Astrocyte (in vitro differentiated cells and primary cell): ENCODE results near the gene BTBD8. TPM values are rescaled to one million over a fixed set of nuclear protein-coding genes. Genes with fewer than 3 reads are reported as not detected.

Source experiments
- DNase-seq: peaks from one replicate; pipeline ENCODE4 v3.0.0-alpha.2; 2010; ENCODE audit warnings: low read depth
- FAIRE-seq: peaks from 2 replicates; lab custom pipeline; 2011; peaks lifted over from hg19 to GRCh38; lab: Jason Lieb, UNC
- H2AFZ ChIP-seq: 2 replicates; pipeline ENCODE4 v1.6.0; 2012; ENCODE audit warnings: low read depth, low read length, inconsistent platforms
- H3K27ac ChIP-seq: 2 replicates; pipeline ENCODE4 v1.5.1; 2011; ENCODE audit warnings: low read depth, low read length, inconsistent platforms
- H3K27me3 ChIP-seq: 2 replicates; pipeline ENCODE4 v1.6.0; 2011; ENCODE audit warnings: low read length, inconsistent platforms; ENCODE audit not compliant: insufficient read depth
- H3K36me3 ChIP-seq: 2 replicates; pipeline ENCODE4 v1.5.1; 2011; ENCODE audit warnings: low read length, inconsistent platforms; ENCODE audit not compliant: insufficient read depth
- H3K4me1 ChIP-seq: 2 replicates; pipeline ENCODE4 v1.5.1; 2011; ENCODE audit warnings: low read length, inconsistent platforms; ENCODE audit not compliant: insufficient read depth
- H3K4me2 ChIP-seq: 2 replicates; pipeline ENCODE4 v1.6.0; 2012; ENCODE audit warnings: low read length, inconsistent platforms
- H3K4me3 ChIP-seq: 2 replicates; pipeline ENCODE4 v1.5.1; 2011; ENCODE audit warnings: low read depth, mild to moderate bottlenecking, low read length, inconsistent platforms; ENCODE audit not compliant: insufficient read depth
- H3K79me2 ChIP-seq: 2 replicates; pipeline ENCODE4 v1.6.0; 2012; ENCODE audit warnings: mild to moderate bottlenecking, low read length, inconsistent platforms; ENCODE audit not compliant: insufficient read depth
- H3K9ac ChIP-seq: 2 replicates; pipeline ENCODE4 v1.6.0; 2012; ENCODE audit warnings: mild to moderate bottlenecking, low read length, inconsistent platforms
- H3K9me3 ChIP-seq: 2 replicates; pipeline ENCODE4 v1.5.1; 2012; ENCODE audit warnings: low read depth, mild to moderate bottlenecking, low read length, inconsistent platforms; ENCODE audit not compliant: insufficient read depth
- H4K20me1 ChIP-seq: 2 replicates; pipeline ENCODE4 v1.6.0; 2012; ENCODE audit warnings: low read length, inconsistent platforms; ENCODE audit not compliant: insufficient read depth
- H3K27ac Mint-ChIP-seq: one replicate; pipeline ENCODE4 v1.8.0; 2021; ENCODE audit warnings: mild to moderate bottlenecking, mixed read lengths; ENCODE audit not compliant: unreplicated experiment
- H3K27me3 Mint-ChIP-seq: one replicate; pipeline ENCODE4 v1.8.0; 2021; ENCODE audit warnings: low read depth, mixed read lengths; ENCODE audit not compliant: unreplicated experiment
- H3K36me3 Mint-ChIP-seq: one replicate; pipeline ENCODE4 v1.8.0; 2021; ENCODE audit warnings: low read depth, mixed read lengths; ENCODE audit not compliant: unreplicated experiment
- H3K4me1 Mint-ChIP-seq: one replicate; pipeline ENCODE4 v1.8.0; 2021; ENCODE audit warnings: low read depth, mixed read lengths; ENCODE audit not compliant: unreplicated experiment
- H3K4me3 Mint-ChIP-seq: one replicate; pipeline ENCODE4 v1.8.0; 2021; ENCODE audit warnings: mild to moderate bottlenecking, moderate library complexity, mixed read lengths; ENCODE audit not compliant: unreplicated experiment
- H3K9me3 Mint-ChIP-seq: one replicate; pipeline ENCODE4 v1.8.0; 2021; ENCODE audit warnings: mild to moderate bottlenecking, mixed read lengths; ENCODE audit not compliant: unreplicated experiment
- EZH2 ChIP-seq: IDR thresholded peaks from 2 replicates; pipeline ENCODE4 v1.6.1; 2012; ENCODE audit warnings: mild to moderate bottlenecking, low read length, inconsistent platforms; ENCODE audit not compliant: insufficient read depth
- total RNA-seq: library from RNA; stranded (reverse); gene quantifications from 2 replicates; pipeline ENCODE4 v1.2.1, GENCODE V29; 2021
- TF ChIP-seq, protein P1 (sequence below): IDR thresholded peaks from 2 replicates; pipeline ENCODE4 v1.5.1; 2011; ENCODE audit warnings: low read depth, mild to moderate bottlenecking, inconsistent platforms, low read length, moderate library complexity; ENCODE audit not compliant: insufficient read depth

The BTBD8 gene
- total RNA-seq, 1 donor from 2014 or later = 1.8 TPM

DNA sequence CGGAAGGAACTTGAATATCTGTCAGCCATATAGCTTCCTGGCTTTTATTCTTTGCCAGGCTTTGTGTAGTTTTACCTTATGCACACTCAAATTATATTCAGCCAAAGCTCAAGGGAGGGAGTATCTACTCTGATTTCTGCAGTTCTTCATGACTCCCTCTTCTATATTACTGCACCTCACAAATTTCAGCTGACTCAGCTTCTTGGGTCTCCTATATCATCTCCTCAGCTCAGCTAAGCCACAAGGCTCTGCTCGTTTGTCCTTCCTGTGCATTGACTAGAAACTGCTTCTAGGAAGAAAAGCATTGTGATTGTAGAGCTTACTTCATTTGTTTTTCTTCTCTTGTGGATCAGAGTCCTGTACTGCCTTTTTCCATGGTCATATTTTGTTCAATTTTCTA is 37.4 kb downstream of the BTBD8 start:
- TF ChIP-seq, protein P1, sequence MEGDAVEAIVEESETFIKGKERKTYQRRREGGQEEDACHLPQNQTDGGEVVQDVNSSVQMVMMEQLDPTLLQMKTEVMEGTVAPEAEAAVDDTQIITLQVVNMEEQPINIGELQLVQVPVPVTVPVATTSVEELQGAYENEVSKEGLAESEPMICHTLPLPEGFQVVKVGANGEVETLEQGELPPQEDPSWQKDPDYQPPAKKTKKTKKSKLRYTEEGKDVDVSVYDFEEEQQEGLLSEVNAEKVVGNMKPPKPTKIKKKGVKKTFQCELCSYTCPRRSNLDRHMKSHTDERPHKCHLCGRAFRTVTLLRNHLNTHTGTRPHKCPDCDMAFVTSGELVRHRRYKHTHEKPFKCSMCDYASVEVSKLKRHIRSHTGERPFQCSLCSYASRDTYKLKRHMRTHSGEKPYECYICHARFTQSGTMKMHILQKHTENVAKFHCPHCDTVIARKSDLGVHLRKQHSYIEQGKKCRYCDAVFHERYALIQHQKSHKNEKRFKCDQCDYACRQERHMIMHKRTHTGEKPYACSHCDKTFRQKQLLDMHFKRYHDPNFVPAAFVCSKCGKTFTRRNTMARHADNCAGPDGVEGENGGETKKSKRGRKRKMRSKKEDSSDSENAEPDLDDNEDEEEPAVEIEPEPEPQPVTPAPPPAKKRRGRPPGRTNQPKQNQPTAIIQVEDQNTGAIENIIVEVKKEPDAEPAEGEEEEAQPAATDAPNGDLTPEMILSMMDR = no peak
- no peak for TF ChIP-seq EZH2
- Histone ChIP-seq H3K36me3 (no peaks in the 10 kb centered on the region), H3K4me3 (no peak overlapping the region), H3K4me1 (no peaks in the 10 kb centered on the region), H3K9me3 (no peaks in the 10 kb centered on the region), H2AFZ (no peak overlapping the region), H4K20me1 (no peaks in the 10 kb centered on the region), H3K27ac (no peak overlapping the region), H3K27me3 (no peaks in the 10 kb centered on the region), H3K4me2 (no peak overlapping the region), H3K9ac (no peak overlapping the region), H3K79me2 (no peaks in the 10 kb centered on the region)
- Mint-ChIP-seq H3K27me3 (no peaks in the 10 kb centered on the region), H3K27ac (no peak overlapping the region), H3K36me3 (no peaks in the 10 kb centered on the region), H3K4me1 (no peaks in the 10 kb centered on the region), H3K4me3 (no peak overlapping the region), H3K9me3 (no peaks in the 10 kb centered on the region)
- FAIRE-seq (no peak), DNase-seq (no peak)

DNA sequence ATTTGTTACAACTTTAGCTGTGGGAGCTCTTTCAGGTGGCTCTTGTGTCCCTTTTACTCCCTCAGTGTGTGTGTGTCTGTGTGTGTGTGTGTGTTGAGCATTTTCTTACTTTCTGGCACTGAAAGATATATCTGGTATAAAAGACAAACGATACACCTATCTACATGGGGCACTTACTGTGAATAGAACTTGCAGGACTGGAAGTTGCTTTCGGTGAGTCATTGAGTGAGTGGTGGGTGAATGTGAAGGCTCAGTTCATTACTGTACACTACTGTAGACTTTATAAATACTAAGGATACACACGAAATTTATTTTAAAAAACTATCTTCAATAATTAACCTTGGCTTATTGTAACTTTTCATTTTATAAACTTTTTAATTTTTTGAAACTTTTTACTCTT is 38.7 kb downstream of the BTBD8 start:
- FAIRE-seq = no peak
- Histone ChIP-seq H3K9me3 (no peaks in the 10 kb centered on the region), H3K27me3 (no peaks in the 10 kb centered on the region), H3K36me3 (no peaks in the 10 kb centered on the region), H4K20me1 (no peaks in the 10 kb centered on the region), H3K4me2 (no peak overlapping the region), H3K9ac (no peak overlapping the region), H2AFZ (no peak overlapping the region), H3K4me1 (no peaks in the 10 kb centered on the region), H3K4me3 (no peak overlapping the region), H3K27ac (no peak overlapping the region), H3K79me2 (no peaks in the 10 kb centered on the region)
- TF ChIP-seq EZH2 = no peak
- TF ChIP-seq, protein P1 = no peak
- no peaks in the 10 kb centered on the region for H3K36me3 Mint-ChIP-seq
- no peaks in the 10 kb centered on the region for H3K27me3 Mint-ChIP-seq
- no peaks in the 10 kb centered on the region for H3K9me3 Mint-ChIP-seq
- H3K27ac Mint-ChIP-seq = no peak overlapping the region
- peak; percentile 39 for DNase-seq
- no peak overlapping the region for H3K4me3 Mint-ChIP-seq
- H3K4me1 Mint-ChIP-seq = no peaks in the 10 kb centered on the region

DNA sequence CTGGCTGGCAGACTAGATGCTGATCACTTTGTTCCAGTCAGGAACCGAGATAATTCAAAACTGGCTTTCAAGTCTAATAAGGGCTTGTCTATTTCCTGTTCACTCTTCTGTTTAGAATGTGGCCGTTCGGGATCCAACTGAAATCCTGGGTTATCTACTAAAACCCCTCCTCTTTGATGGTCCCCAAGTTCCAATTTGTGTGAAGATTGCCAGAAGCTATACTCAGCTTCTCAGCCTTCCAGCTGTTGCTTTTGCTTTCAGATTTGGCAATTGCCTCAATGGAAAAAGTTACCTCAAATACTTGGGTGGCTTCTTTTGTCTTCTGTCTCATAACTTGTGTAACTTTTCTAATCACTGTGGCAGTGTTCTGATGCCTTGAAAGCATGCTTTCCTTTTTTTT is 43.7 kb downstream of the BTBD8 start:
- no peak for FAIRE-seq
- Histone ChIP-seq H3K4me3 (no peak overlapping the region), H3K27ac (no peak overlapping the region), H3K27me3 (no peaks in the 10 kb centered on the region), H3K4me2 (no peak overlapping the region), H2AFZ (no peak overlapping the region), H3K4me1 (no peaks in the 10 kb centered on the region), H3K9me3 (no peaks in the 10 kb centered on the region), H4K20me1 (no peaks in the 10 kb centered on the region), H3K79me2 (no peaks in the 10 kb centered on the region), H3K9ac (no peak overlapping the region), H3K36me3 (no peaks in the 10 kb centered on the region)
- no peak overlapping the region for H3K4me3 Mint-ChIP-seq
- no peak for DNase-seq
- H3K27ac Mint-ChIP-seq = no peak overlapping the region
- no peaks in the 10 kb centered on the region for H3K27me3 Mint-ChIP-seq
- no peaks in the 10 kb centered on the region for H3K9me3 Mint-ChIP-seq
- TF ChIP-seq EZH2 = no peak
- TF ChIP-seq, protein P1 = no peak
- no peaks in the 10 kb centered on the region for H3K4me1 Mint-ChIP-seq
- no peaks in the 10 kb centered on the region for H3K36me3 Mint-ChIP-seq
